Psoas muscle (tissue), 8 donors: ENCODE results near the gene ZSCAN1. TPM values are rescaled to one million over a fixed set of nuclear protein-coding genes. Genes with fewer than 3 reads are reported as not detected.
"Not testable (repeated sequence)": the region's sequence is repeated elsewhere in the genome, so short reads cannot be mapped to it uniquely, and the experiment has no call there.

Source experiments
- ATAC-seq, 4 donors: fragments of 200-7000 bp; cut with Tn5 transposase; one replicate each; pipeline ENCODE4 v1.9.1; 2020; ENCODE audit warnings: moderate library complexity in 3 of 4, mild to moderate bottlenecking in 2 of 4
- DNase-seq, 2 donors: peaks; one replicate each; pipeline ENCODE4 v3.0.0-alpha.2; 2020
- H3K27ac ChIP-seq: fragments of 200-600 bp; one replicate; pipeline ENCODE4 v1.8.0; 2022
- H3K27me3 ChIP-seq, 3 donors: fragments of 200-600 bp in 1 of 3; one replicate each; pipeline versions ENCODE4 v1.6.1 to v1.8.0; 2013 to 2022; ENCODE audit warnings: low read length in 2 of 3, mild to moderate bottlenecking in 2 of 3, moderate library complexity in 1 of 3; ENCODE audit not compliant: insufficient read depth in 3 of 3
- H3K36me3 ChIP-seq, 2 donors: fragments of 200-600 bp in 1 of 2; one replicate each; pipeline versions ENCODE4 v1.6.1 to v1.8.0; 2013 to 2022; ENCODE audit warnings: low read depth in 1 of 2, mild to moderate bottlenecking in 1 of 2, moderate library complexity in 1 of 2; ENCODE audit not compliant: insufficient read depth in 1 of 2
- H3K4me1 ChIP-seq: fragments of 200-600 bp; one replicate; pipeline ENCODE4 v1.8.0; 2022
- H3K4me3 ChIP-seq: fragments of 200-600 bp; one replicate; pipeline ENCODE4 v1.8.0; 2022; ENCODE audit warnings: mild to moderate bottlenecking
- H3K9me3 ChIP-seq: fragments of 200-600 bp; one replicate; pipeline ENCODE4 v1.8.0; 2022
- WGBS, 3 donors: extraction: QIAGEN DNeasy Blood & Tissue Kit; methylation state at CpG; one replicate each; pipeline versions ENCODE4 v1.1.6 to v1.1.7; 2013; 5-methylcytosine and 5-hydroxymethylcytosine counted together
- intact Hi-C, 2 donors: fragments of 100-400 bp; cut with DNase I; formaldehyde crosslinking; loops; one replicate each; pipeline versions ENCODE4 v1.11.0 to v1.14.2; 2022
- polyA plus RNA-seq, 3 donors: library from polyadenylated mRNA; stranded (reverse); fragments of 200-250 nt; gene quantifications; one replicate each; pipeline ENCODE4 v1.2.3, GENCODE V29; 2013
- total RNA-seq, 4 donors: library from RNA; stranded (reverse); fragmentation: NEBNext Ultra II Directional in 2 of 4; extraction: Animal tissue kit (Norgen Biotek cat#: 25700) in 2 of 4; gene quantifications; one replicate each; pipeline versions ENCODE4 v1.2.1 to v1.2.4, GENCODE V29; 2021 to 2023
- TF ChIP-seq, protein P1 (sequence below): fragments of 200-600 bp; IDR thresholded peaks from one replicate; pipeline ENCODE4 v1.8.0; 2022; ENCODE audit warnings: antibody characterized with exemption
- donor health status: healthy with polysubstance abuse.
- donor health status: DM: no; HTN: no; CAD: no; lungs with moderate emphysema.
- donor health status: Bipolar disorder and iron deficiency.
- donor health status: healthy.
- donor health status: DM: yes; HTN: yes; CAD: no.
- donor health status: DM: no; HTN: no; CAD: no.
- donor health status: DM: no; HTN: no; CAD: no.
- donor health status: DM: yes; HTN: yes; CAD: no.

The ZSCAN1 gene
- total and polyA plus RNA-seq, 7 donors = not detected

GRCh38 chr19:58002384-58003173 is 31.2 kb upstream of the ZSCAN1 start, which contains the start of gene ZNF606:
TSS of gene ZNF606 (minus strand) at chr19:58002820. CDS start at chr19:58001319, 1,501 bp downstream.
- Histone ChIP-seq H3K4me3 (peak within 1 kb of the TSS; percentile 99), H3K27me3 (no peaks in the 10 kb centered on the region), H3K4me1 (peaks cover 11% of the 10 kb centered on the region), H3K9me3 (peaks cover 77% of the 10 kb centered on the region), H3K27ac (peak within 1 kb of the TSS; percentile 95), H3K36me3 (peaks cover 17 to 72% of the 10 kb centered on the region in 2 donors)
- intact Hi-C loops = no loop called here
- DNase-seq (peak; percentile 90 to 93), ATAC-seq (peak; percentile 99 to 100 (median 100))
- TF ChIP-seq, protein P1, sequence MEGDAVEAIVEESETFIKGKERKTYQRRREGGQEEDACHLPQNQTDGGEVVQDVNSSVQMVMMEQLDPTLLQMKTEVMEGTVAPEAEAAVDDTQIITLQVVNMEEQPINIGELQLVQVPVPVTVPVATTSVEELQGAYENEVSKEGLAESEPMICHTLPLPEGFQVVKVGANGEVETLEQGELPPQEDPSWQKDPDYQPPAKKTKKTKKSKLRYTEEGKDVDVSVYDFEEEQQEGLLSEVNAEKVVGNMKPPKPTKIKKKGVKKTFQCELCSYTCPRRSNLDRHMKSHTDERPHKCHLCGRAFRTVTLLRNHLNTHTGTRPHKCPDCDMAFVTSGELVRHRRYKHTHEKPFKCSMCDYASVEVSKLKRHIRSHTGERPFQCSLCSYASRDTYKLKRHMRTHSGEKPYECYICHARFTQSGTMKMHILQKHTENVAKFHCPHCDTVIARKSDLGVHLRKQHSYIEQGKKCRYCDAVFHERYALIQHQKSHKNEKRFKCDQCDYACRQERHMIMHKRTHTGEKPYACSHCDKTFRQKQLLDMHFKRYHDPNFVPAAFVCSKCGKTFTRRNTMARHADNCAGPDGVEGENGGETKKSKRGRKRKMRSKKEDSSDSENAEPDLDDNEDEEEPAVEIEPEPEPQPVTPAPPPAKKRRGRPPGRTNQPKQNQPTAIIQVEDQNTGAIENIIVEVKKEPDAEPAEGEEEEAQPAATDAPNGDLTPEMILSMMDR = no peak
- WGBS, 3 donors = 0% methylated on average over 79 to 91 of the region's 91 CpGs

- DNase-seq (no peak), ATAC-seq (peak in 1 of 4 donors; percentile 11)
- Histone ChIP-seq H3K27ac (peak overlapping the region; percentile 95), H3K36me3 (peaks cover 14 to 64% of the 10 kb centered on the region in 2 donors), H3K4me3 (peak overlapping the region; percentile 99), H3K27me3 (no peaks in the 10 kb centered on the region), H3K9me3 (peaks cover 76% of the 10 kb centered on the region), H3K4me1 (peaks cover 11% of the 10 kb centered on the region)
- TF ChIP-seq, protein P1 = no peak
- intact Hi-C loops = no loop called here
- 12 to 22% (median 18%) methylated on average over 31 of the region's 31 CpGs for WGBS, 3 donors
Measured at GRCh38 chr19:58003174-58003828, 30.5 kb upstream of the ZSCAN1 start.

GRCh38 chr19:58007285-58007684 is 26.5 kb upstream of the ZSCAN1 start:
- no peak overlapping the region for H3K27ac ChIP-seq
- ATAC-seq (no peak), DNase-seq (no peak)
- H3K4me1 ChIP-seq = no peaks in the 10 kb centered on the region
- H3K36me3 ChIP-seq = peaks cover 5 to 32% of the 10 kb centered on the region in 2 donors
- no peak overlapping the region for H3K4me3 ChIP-seq
- 94 to 100% (median 96%) methylated on average over 1 of the region's 1 CpG for WGBS, 3 donors
- intact Hi-C loops = loop anchor here in 1 of 2 donors (5.0 kb wide), 1 partner anchor 90 kb away; the partner anchor contains the start of gene ZSCAN18
- peaks cover 0 to 13% (median 0%) of the 10 kb centered on the region in 3 donors for H3K27me3 ChIP-seq
- peaks cover 73% of the 10 kb centered on the region for H3K9me3 ChIP-seq
- TF ChIP-seq, protein P1 = no peak

DNA sequence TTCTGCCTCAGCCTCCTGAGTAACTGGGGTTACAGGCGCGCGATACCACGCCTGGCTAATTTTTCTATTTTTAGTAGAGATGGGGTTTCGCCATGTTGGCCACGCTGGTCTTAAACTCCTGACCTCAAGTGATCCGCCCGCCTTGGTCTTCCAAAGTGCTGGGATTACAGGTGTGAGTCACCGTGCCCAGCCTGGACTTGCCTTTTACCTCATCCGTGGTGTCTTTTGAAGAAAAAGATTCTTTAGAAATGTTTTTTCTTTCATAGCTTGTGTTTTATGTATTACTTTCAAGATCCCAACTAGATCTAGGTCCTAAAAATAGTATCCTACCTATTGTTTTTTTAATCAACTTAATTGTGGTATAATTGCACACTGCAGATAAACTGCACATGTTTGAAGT is 24.9 kb upstream of the ZSCAN1 start:
- not testable (repeated sequence) for DNase-seq, H3K27ac ChIP-seq, H3K4me3 ChIP-seq, H3K4me1 ChIP-seq
- intact Hi-C loops = loop anchor here in 1 of 2 donors (5.0 kb wide), 1 partner anchor 88 kb away; the partner anchor contains the start of gene ZSCAN18
- H3K36me3 ChIP-seq = peaks cover 5 to 32% of the 10 kb centered on the region in 2 donors
- H3K27me3 ChIP-seq = peaks cover 0 to 17% (median 0%) of the 10 kb centered on the region in 3 donors
- WGBS, 3 donors = 34 to 41% (median 41%) methylated on average over 10 of the region's 10 CpGs
- peak in 1 of 4 donors; percentile 20 for ATAC-seq
- peaks cover 66% of the 10 kb centered on the region for H3K9me3 ChIP-seq

- peaks cover 5 to 29% of the 10 kb centered on the region in 2 donors for H3K36me3 ChIP-seq
- peak overlapping the region; percentile 44 for H3K4me3 ChIP-seq
- H3K27ac ChIP-seq = no peak overlapping the region
- peaks cover 0 to 17% (median 0%) of the 10 kb centered on the region in 3 donors for H3K27me3 ChIP-seq
- DNase-seq = no peak
- 2% methylated on average over 15 to 21 of the region's 21 CpGs for WGBS, 3 donors
- H3K4me1 ChIP-seq = no peaks in the 10 kb centered on the region
- ATAC-seq = peak in 2 of 4 donors; percentile 19 to 22
- intact Hi-C loops = loop anchor here in 1 of 2 donors (5.0 kb wide), 1 partner anchor 88 kb away; the partner anchor contains the start of gene ZSCAN18
- TF ChIP-seq, protein P1 = no peak
- H3K9me3 ChIP-seq = peaks cover 62% of the 10 kb centered on the region
Measured at GRCh38 chr19:58009301-58009665, 24.5 kb upstream of the ZSCAN1 start.
